HG03196 (cell line): ENCODE measurements around the gene SLC22A8.
"Not testable (repeated sequence)": the region's sequence is repeated elsewhere in the genome, so short reads cannot be mapped to it uniquely, and the experiment has no call there.

ENCODE experiments used
- ATAC-seq: cut with Tn5 transposase; IDR thresholded peaks from one replicate; pipeline ENCODE4 v1.9.1; 2021; ENCODE audit not compliant: unreplicated experiment

The SLC22A8 gene

DNA sequence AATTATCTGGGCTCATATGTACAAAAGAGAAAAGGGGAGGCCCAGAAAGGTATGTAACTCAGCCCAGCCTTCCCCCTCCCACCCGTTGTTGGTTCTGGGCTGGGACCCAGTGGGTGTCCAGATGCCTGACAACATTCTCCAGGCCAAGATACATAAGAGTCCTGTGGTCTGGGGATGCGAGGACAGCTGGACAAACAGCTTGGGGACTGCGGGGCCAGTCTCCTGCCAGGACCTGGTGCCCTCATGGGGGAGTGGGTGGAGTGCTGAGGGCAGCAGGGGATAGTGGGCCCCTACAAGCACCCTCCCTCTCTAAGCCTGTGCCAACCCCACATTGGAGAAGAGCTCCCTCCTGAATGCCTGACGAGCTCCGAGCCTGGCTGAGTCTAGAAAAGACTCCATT lies 27.4 kb downstream of the SLC22A8 start:
- ATAC-seq: no peak

DNA sequence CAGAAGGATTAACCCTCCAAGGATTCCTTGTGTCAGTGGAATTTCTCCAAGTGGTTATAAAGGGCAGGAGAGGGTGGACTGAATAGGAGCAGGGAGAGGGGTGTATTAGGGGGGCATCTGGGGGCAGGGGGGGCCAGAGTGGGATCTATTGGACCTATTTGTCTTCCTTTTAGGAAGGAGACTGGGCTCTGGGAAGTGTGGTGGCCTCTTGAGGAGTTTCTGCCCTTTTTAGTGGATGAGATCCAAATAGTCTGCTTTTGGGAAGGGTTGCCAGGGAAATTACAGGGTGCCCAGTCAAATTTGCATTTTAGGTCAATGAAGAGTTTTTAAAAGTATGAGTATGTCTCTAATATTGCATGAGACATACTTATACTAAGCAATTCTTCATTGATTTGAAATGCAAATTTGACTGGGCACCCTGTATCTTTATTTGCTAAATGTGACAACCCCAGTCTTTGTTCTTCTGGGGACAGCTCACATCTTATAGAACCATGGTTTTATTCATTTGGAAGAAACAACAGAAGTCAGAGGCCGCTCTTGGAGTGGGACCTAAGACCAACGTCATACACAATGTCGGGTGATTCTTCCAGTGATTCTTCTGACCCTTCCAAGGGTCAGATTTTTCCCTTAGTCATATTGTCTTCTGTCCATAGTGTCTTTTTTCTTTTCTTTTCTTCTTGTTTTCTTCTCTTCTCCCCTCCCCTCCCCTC lies 30.4 kb downstream of the SLC22A8 start:
- ATAC-seq: no peak

DNA sequence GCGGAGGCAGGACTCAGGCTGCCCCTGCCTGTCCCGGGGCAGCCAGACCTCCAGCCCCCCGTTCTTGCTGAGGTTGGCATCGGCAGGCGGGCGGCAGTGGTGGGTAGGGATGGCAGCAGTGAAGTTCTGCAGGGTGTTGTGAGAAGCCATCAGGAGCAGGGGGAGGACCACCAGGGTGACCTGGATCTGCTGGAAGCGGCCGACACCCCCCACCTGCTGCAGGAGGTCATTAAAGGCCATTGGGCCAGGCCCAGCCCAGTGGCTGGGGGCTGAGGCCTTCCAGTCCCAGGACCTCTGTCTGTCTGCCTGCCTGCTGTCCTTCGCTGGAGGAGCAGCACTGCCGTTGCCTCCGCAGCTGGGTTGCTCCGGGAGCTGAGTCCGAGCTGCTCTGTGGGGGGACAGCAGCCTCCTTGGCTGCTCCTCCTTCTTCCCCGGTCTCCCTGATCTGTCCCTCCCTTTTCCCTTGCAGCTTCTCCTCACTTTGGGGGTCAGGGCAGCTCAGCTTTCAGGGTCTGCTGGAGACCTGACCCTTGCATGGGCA lies 31.1 kb downstream of the SLC22A8 start, which contains the start of gene SLC22A6:
Gene SLC22A6 (minus strand): TSS at position 517 of the 541 bp plus-strand sequence. CDS start 277 bp downstream, at position 240.
- no peak for ATAC-seq

DNA sequence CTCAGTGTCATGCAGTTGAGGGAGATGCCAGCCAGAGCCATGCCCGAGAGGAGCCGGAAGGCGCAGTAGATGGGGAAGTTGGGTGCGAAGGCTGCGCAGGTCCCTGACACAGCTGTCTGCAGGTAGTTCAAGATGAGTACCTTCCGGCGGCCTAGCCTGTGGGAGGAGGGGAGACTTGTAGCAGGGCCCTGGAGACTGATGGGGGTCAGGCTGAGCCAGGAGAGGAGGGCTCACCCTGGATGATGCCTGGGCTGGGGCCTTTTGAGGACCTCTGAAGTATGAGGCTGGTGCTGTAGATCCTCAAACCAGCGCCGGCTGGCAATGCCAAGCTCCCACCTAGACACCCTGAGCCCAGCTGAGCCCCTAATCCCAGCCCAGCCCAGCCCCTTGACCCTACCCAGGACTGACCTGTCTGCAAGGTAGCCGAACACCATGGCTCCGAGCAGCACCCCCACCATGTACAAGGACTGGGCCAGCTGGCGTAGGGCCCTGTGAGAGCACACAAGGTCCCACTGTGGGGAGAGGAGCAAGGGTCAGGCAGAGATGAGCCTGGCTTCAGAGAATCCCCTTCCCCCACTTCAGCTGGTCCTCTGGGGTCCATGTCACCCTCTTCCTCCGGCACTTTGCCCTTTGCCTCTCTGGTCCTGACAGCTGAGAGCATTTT lies 32.0 kb downstream of the SLC22A8 start:
- ATAC-seq: no peak

DNA sequence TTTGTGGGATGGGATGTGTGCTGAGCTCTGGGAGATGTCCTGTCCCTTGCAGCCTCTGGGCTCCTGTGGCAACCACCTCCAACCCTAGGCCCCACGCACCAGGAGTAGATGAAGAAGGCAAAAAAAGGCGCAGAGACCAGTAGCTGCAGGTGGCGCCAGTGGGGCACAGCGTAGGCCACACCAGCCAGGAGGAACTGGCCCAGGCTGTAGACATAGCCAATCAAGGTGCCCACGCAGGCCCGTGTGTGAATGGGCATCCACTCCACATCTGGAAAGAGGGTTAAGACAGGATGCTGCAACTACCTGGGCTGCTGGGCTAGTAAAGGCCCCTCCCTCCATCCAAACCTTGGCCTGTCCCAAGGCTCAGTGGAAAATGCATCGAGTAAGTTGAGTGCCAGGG lies 33.9 kb downstream of the SLC22A8 start:
- ATAC-seq: no peak

DNA sequence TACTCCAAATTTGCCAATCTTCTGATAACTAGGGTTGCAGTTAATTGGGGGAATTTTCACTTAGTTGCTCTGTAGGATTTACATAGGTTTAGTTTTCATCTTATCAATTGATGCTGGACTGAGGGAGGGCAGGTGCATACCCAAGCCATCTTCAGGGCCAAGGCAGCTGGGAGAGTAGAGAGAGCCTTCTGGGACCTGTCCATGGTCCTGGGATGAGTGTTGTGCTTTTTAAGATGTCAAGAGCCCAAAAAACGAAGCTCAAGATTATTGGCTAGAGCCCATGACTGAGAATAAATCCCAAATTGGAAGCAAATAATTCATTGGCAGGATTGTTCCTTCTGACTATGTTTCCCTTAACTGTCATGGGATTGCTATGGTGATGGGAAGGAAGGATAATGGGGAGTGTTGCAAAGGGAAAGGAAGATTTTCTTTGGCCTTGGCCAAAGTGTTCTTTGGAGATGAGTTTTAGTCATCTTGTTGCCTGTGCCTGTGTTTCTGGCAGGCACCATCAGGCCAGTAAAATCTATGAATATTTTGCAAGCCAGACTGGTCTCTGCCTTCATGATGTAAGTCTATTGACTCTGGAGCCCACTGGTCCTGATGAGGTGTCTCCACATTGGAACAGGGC lies 35.4 kb downstream of the SLC22A8 start:
- ATAC-seq: no peak

DNA sequence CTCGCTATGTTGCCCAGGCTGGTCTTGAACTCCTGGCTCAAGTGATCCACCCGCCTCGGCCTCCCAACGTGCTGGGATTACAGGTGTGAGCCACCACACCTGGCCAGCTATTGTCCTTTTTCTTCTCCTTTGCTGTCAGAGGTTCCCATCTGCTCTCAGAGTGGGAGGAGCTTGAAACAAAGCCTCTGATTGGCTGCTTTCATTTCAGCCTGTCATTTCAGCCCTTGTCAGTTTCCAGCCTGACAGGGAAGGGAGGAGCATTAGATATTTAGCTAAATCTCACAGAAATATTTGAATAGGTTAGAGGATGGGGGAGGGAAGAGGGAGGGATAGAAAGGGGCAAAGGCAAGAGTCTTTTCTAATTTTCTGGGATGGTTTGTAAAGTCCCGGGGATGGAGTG lies 39.5 kb downstream of the SLC22A8 start:
- ATAC-seq: no peak

DNA sequence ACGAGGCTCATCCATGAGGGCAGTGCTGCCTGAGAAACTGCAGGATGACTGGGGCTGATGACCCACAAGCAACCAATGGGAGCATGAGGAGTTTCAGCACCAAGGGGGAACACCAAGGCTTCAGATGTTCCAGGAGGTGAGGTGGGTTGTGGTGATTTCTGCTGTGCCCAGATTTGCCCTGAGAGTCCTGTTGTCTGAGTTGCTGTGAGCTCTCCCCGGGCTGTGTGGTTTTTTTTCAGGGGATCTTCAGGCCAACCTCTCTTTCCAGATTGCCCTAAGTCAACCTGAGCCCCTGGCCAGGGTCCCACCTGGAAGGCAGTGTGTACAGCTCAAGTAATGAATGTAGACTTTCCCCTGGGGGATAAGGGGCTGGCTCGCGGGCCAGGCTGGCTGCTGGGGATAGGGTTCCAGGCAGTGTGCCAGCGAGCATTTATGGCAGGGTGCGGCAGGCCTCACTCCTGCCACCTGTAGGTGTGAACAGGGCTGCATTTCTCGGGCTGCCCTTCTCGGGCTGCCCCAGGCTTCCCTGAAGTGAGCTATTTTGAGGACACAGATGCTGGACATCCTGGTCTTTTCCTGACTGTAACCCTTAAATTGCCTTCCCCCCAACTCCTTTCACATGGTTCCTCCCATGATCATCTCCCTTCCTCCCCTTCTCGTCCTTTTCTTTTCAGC lies 40.7 kb downstream of the SLC22A8 start:
- ATAC-seq: no peak

DNA sequence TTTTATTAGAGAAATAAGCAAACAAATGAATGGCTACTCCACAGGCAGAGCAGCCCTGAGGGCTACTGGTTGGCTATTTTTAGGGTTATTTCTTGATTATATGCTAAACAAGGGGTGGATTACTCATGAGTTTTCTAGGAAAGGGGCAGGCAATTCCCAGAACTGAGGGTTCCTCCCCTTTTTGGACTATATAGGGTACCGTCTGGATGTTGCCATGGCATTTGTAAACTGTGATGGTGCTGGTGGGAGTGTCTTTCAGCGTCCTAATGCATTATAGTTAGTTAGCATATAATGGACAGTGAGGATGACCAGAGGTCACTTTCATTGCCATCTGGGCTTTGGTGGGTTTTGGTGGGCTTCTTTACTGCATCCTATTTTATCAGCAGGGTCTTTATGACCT lies 50.1 kb downstream of the SLC22A8 start:
- ATAC-seq: no peak

DNA sequence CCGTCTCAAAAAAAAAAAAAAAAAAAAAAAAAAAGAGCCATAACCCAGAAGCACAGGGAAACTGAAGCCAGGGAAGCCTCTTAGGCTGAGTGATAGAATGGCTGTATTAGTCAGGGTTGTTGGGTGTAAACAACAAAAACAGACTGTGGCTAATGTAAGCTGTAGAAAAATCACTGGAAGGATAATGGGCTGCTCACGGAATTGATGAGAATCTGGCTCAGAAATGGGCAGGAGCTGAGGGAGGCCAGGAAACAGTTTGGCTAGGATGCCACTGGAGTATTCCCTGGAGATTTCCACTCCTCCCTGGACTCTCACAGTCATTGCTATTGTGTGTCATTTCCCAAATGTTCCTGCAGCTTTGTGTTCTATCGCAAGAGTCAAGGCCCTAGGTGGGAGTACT lies 53.2 kb downstream of the SLC22A8 start:
- no peak for ATAC-seq

DNA sequence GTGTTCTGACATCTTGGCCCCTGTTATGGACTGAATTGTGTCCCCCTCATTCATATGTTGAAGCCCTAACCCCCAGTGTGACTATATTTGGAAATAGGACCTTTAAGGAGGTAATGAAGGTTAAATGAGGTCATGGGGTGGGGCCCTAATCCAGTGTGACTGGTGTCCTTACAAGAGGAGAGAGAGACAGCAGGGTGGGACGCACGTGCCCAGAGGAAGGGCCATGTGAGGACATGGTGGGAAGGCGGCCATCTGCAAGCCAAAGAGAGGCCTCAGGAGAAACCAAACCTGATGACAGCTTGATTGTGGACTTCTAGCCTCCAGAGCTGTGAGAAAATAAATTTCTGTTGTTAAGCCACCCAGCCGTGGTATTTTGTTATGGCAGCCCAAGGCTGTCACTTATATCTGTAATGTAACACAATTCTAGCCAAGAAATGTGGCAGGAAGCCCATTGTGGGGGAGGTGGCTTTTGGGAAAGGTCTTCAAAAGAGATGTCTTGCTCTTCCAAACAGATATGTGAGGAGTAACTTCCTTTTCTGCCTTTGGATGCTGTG lies 54.5 kb downstream of the SLC22A8 start:
- ATAC-seq: no peak

DNA sequence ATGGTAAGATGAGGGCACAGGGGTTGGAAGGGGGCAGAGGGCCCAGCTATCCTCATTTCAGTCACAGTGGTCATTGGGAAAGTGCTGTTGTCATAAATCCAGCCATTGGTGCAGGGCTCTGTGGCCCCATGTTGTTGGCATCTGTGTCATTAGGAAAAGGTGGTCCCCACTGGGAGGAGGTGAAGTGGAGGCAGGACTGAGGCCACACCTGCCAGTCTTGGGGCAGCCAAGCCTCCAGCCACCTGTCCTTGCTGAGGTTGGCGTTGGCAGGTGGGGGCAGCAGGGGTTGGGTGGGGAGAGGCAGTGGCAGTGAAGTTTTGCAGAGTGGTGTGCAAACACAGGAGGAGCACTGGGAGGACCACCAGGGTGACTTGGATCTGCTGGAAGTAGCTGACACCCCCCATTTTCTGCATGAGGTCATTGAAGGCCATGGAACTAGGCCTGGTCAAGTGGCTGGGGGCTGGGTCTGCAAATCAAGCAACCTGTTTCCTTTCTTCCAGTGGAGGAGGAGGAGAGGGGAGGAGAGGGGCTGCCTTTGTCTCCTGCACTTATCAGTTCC lies 56.1 kb downstream of the SLC22A8 start:
- no peak for ATAC-seq

DNA sequence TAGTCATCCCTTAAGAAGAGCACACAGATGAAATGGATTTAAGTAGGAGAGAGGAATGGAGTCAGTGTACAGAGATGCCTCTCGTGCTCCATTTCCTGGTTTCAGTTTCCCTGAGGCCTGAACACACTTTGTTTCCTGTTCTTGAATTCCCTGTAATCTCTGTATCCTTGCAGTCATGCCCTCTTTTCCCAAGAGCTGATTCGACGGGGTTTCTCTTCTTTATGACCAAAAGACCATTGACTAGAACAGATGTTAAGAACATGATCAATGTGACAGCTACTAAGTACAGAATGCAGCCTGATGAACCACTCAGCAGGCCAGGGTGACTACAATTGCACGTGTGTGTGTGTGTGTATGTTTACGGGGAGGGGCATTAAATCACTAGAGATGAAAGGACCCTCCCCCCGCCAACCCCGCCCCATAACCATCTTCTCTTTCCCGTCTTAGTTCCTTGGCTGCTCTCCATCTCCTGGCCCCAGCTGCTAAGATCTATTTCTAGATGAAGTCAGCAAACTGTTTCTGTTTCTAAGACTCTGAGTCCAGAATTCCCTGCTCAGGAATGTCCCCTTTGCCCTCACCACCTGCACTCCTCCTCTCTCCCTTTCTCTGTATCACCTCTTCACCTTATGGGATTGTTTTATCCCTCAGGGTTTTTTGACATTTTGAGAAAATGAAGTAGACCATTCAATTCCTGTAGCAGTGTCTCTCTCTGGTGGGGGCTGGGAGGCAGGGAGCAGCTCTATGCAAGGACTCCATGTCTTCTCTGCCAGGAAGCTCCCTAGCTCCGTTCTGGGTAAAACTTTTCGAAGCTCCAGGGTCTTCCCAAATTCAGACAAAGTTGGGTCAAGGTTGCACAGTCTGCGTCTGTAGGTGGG lies 56.9 kb downstream of the SLC22A8 start:
- no peak for ATAC-seq

DNA sequence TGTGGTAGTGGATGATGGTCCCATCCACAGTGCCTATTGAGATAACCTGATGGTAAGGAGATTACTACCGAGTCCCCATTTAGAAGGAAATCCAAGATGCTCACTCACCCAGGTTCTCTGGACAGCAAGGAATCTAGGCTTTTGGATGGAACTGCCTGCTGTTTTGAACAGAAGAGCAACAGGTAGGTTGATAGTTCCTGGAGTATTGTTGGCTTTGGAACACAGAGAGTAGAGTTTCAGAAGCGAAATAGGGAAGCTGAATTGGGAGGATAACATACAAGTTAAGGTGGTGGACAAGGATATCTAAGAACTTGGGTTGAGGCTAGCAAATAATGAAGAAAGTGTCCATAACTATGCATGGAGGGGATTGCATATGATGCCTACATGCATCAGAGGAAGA lies 58.5 kb downstream of the SLC22A8 start:
- ATAC-seq: no peak

DNA sequence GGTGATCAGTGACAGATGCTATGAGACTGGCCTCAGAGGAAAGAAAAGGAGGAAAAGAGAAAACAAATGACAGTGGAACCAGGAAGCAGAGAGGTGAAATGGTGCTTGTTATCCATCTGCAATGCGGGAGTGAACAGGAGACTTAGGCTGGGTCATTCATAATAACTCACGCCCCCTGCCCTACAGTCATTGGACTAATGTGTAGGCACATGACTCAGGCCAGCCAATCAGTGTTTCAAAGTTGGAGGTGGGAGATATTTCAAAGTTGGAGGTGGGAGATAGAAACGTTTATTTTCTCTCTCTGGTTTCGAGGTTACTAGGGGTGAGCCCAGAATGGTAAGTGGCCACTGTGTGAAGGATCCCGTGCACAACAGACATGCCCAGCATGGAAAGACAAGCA lies 61.2 kb downstream of the SLC22A8 start:
- ATAC-seq: no peak

DNA sequence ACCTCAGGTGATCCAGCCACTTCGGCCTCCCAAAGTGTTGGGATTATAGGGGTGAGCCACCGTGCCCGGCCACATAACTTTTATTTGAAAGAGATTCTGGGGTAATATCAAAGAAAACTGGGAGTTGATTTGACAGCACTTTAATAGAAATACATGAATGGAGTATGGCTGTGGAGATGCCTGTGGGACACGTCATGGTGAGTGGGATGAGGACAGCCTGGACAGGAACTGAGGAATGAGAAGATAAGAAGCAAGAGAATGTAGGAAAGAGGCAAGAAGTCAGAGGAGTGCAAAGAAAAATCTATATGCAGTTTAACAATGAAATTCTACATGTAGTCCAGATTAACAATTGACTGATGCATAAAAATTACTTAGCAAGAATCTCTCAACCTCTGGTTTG lies 61.8 kb downstream of the SLC22A8 start:
- ATAC-seq: no peak

DNA sequence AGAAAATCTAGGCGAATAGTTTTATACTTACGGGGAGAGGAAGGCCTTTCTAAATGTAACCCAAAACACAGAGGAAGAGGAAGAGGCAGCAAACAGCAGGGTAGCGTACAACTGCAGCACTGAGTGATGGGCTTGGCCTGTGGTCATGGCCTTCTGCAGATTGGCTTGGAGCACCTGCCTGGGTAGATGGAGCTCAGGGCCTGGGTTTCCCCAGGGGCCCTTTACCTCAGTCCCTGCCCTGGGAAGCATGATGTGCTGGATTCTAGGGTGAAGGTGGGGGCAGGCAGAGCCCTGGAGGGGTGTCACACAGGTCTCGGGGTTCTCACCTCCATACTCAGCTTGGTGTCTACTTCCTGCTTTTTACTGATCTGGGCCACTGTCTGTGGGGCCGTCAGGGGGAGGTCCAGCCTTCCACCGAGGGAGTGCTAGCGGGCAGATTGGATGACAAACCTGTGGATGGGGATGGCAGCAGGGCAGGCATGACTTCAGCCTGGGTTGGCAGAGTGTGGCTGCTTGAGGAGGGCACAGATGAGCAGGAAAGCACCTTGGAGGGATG lies 66.8 kb downstream of the SLC22A8 start:
- ATAC-seq: no peak

DNA sequence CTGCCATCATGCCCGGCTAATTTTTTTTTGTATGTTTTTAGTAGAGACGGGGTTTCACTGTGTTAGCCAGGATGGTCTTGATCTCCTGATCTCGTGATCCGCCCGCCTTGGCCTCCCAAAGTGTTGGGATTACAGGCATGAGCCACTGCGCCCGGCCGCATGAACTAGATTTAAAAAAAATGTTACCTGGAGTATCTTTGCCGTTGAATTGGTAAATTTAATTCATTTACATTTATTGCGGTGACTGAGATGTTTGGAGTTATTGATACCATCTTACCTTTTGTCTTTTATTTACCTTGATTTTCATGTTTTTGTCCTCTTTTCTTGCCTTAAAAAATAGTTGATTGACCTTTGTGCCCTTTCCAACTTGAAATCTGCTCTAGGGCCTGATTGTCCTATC lies 70.1 kb downstream of the SLC22A8 start:
- ATAC-seq: not testable (repeated sequence)
